IMR-90 (cell line): ENCODE data around the gene PRUNE2. TPM values are rescaled to one million over a fixed set of nuclear protein-coding genes. Genes with fewer than 3 reads are reported as not detected.

ENCODE experiments used
- ATAC-seq: fragments of 200-7000 bp; cut with Tn5 transposase; 2 replicates; pipeline ENCODE4 v1.9.1; 2020; ENCODE audit warnings: low read depth, mild to moderate bottlenecking, moderate library complexity
- BruUV-seq: library from RNA; stranded (reverse); fragments of 400-500 nt; replicated peaks from 2 replicates; lab custom pipeline; 2021; lab: Mats Ljungman, UMichigan
- CTCF ChIA-PET: fragments of 300-600 bp; formaldehyde crosslinking; extraction: SDS; loops from one replicate; lab custom pipeline; 2021; ENCODE audit warnings: antibody characterized with exemption; lab: Yijun Ruan, JAX
- POLR2A ChIA-PET: fragments of 300-600 bp; sonication (Branson Sonifier 250); formaldehyde crosslinking; loops from one replicate; lab custom pipeline; 2022; ENCODE audit warnings: antibody characterized with exemption; ENCODE audit not compliant: unreplicated experiment; lab: Charles Lee
- DNase-seq: peaks from one replicate; pipeline ENCODE4 v3.0.0; 2013
- H2AFZ ChIP-seq: replicated peaks from 2 replicates; pipeline ENCODE3; 2013; ENCODE audit warnings: low read length, mild to moderate bottlenecking; ENCODE audit not compliant: poor library complexity
- H2AK5ac ChIP-seq: 2 replicates; pipeline ENCODE4 v1.6.1; 2013; ENCODE audit warnings: low read depth, low read length, inconsistent platforms
- H2AK9ac ChIP-seq: replicated peaks from 2 replicates; pipeline ENCODE3; 2013; ENCODE audit warnings: mild to moderate bottlenecking, low read depth, low read length, moderate library complexity; ENCODE audit not compliant: poor library complexity
- H2BK120ac ChIP-seq: 2 replicates; pipeline ENCODE4 v1.6.1; 2013; ENCODE audit warnings: low read depth, low read length, inconsistent platforms
- H2BK15ac ChIP-seq: 3 replicates; pipeline ENCODE4 v1.6.1; 2013; ENCODE audit warnings: low read depth, low read length, inconsistent platforms
- H2BK20ac ChIP-seq: 2 replicates; pipeline ENCODE4 v1.6.1; 2013; ENCODE audit warnings: low read depth, mild to moderate bottlenecking, inconsistent platforms, low read length, moderate library complexity
- H2BK5ac ChIP-seq: 2 replicates; pipeline ENCODE4 v1.6.1; 2013; ENCODE audit warnings: mild to moderate bottlenecking, low read depth, low read length, inconsistent platforms; ENCODE audit not compliant: poor library complexity, severe bottlenecking
- H3K14ac ChIP-seq: replicated peaks from 2 replicates; pipeline ENCODE4 v1.6.1; 2013; ENCODE audit warnings: low read depth, low read length, inconsistent platforms
- H3K18ac ChIP-seq: 2 replicates; pipeline ENCODE4 v1.6.1; 2013; ENCODE audit warnings: low read depth, low read length, control low read depth
- H3K23ac ChIP-seq: 2 replicates; pipeline ENCODE4 v1.6.1; 2013; ENCODE audit warnings: low read depth, low read length, inconsistent platforms
- H3K27ac ChIP-seq: 2 replicates; pipeline ENCODE4 v1.5.1; 2013; ENCODE audit warnings: mild to moderate bottlenecking, control low read depth, low read length; ENCODE audit not compliant: insufficient read depth
- H3K27me3 ChIP-seq: 2 replicates; pipeline ENCODE4 v1.6.1; 2013; ENCODE audit warnings: low read length; ENCODE audit not compliant: control insufficient read depth, insufficient read depth
- H3K36me3 ChIP-seq: 2 replicates; pipeline ENCODE4 v1.6.1; 2013; ENCODE audit warnings: low read length, mixed read lengths; ENCODE audit not compliant: control insufficient read depth, insufficient read depth
- H3K4ac ChIP-seq: 2 replicates; pipeline ENCODE4 v1.6.1; 2013; ENCODE audit warnings: low read depth, low read length, inconsistent platforms
- H3K4me1 ChIP-seq: 2 replicates; pipeline ENCODE4 v1.6.1; 2013; ENCODE audit warnings: low read length, mixed read lengths; ENCODE audit not compliant: control insufficient read depth, insufficient read depth
- H3K4me2 ChIP-seq: 2 replicates; pipeline ENCODE4 v1.6.1; 2013; ENCODE audit warnings: low read depth, mild to moderate bottlenecking, control low read depth, low read length, moderate library complexity
- H3K4me3 ChIP-seq: 2 replicates; pipeline ENCODE4 v1.5.1; 2013; ENCODE audit warnings: low read depth, mild to moderate bottlenecking, control low read depth, low read length, moderate library complexity; ENCODE audit not compliant: insufficient read depth
- H3K56ac ChIP-seq: 2 replicates; pipeline ENCODE4 v1.6.1; 2013; ENCODE audit warnings: low read length, inconsistent platforms; ENCODE audit not compliant: insufficient read depth; ENCODE audit errors: extremely low read depth
- H3K79me1 ChIP-seq, 2 experiments: 2 replicates each; pipeline ENCODE4 v1.6.1; 2013; ENCODE audit warnings: low read length in 2 of 2, inconsistent platforms in 1 of 2, low read depth in 1 of 2
- H3K9ac ChIP-seq: 2 replicates; pipeline ENCODE4 v1.6.1; 2013; ENCODE audit warnings: low read depth, low read length, control low read depth
- H3K9me1 ChIP-seq: 2 replicates; pipeline ENCODE4 v1.6.1; 2013; ENCODE audit warnings: low read length, inconsistent platforms; ENCODE audit not compliant: insufficient read depth
- H3K9me3 ChIP-seq: 2 replicates; pipeline ENCODE4 v1.6.1; 2013; ENCODE audit warnings: low read length; ENCODE audit not compliant: control insufficient read depth, insufficient read depth
- H4K20me1 ChIP-seq: 2 replicates; pipeline ENCODE4 v1.6.1; 2013; ENCODE audit warnings: low read length, inconsistent platforms; ENCODE audit not compliant: insufficient read depth
- H4K5ac ChIP-seq: 2 replicates; pipeline ENCODE4 v1.6.1; 2013; ENCODE audit warnings: mild to moderate bottlenecking, low read depth, low read length, control low read depth
- H4K8ac ChIP-seq, 2 experiments: 2 replicates each; pipeline ENCODE4 v1.6.1; 2013; ENCODE audit warnings: low read depth in 2 of 2, low read length in 2 of 2, control low read depth in 1 of 2, inconsistent platforms in 1 of 2
- H4K91ac ChIP-seq: 2 replicates; pipeline ENCODE4 v1.6.1; 2013; ENCODE audit warnings: low read depth, low read length, inconsistent platforms; ENCODE audit not compliant: insufficient read depth
- FOS ChIP-seq: fragments of 150-350 bp; IDR thresholded peaks from 2 replicates; pipeline ENCODE4 v1.6.1; 2016; ENCODE audit warnings: low read depth, low read length
- MAZ ChIP-seq: IDR thresholded peaks from 2 replicates; pipeline ENCODE4 v1.6.1; 2012; ENCODE audit warnings: low read depth, mild to moderate bottlenecking, low read length, improper control_type of control experiment, moderate library complexity, borderline replicate concordance
- MXI1 ChIP-seq: IDR thresholded peaks from 2 replicates; pipeline ENCODE4 v1.6.1; 2012; ENCODE audit warnings: low read depth, mild to moderate bottlenecking, low read length, moderate library complexity, borderline replicate concordance
- RAD21 ChIP-seq: IDR thresholded peaks from 2 replicates; pipeline ENCODE4 v1.6.1; 2012; ENCODE audit warnings: low read length, improper control_type of control experiment
- USF2 ChIP-seq: fragments of 150-350 bp; IDR thresholded peaks from 2 replicates; pipeline ENCODE4 v1.6.1; 2017; ENCODE audit warnings: mild to moderate bottlenecking, antibody characterized with exemption, low read length, low read depth
- WGBS, 2 experiments: methylation state at CpG; one replicate each; pipeline versions ENCODE4 v1.1.5 to v1.1.7; 2013; ENCODE audit warnings: missing lambda C conversion rate in 2 of 2; ENCODE audit not compliant: insufficient read length in 1 of 2; ENCODE audit errors: extremely low coverage in 2 of 2; 5-methylcytosine and 5-hydroxymethylcytosine counted together
- dilution Hi-C: fragments of 300-500 bp; cut with HindIII; formaldehyde crosslinking; loops from one replicate; pipeline ENCODE4 v1.14.3; 2018; ENCODE audit warnings: low sequenced_read_pairs; ENCODE audit not compliant: unreplicated experiment
- in situ Hi-C: fragments of 300-500 bp; cut with MboI; formaldehyde crosslinking; loops from 3 replicates; pipeline ENCODE4 v1.14.3; 2019; ENCODE audit warnings: low sequenced_read_pairs, inconsistent platforms, mixed read lengths
- intact Hi-C: fragments of 100-400 bp; cut with micrococcal nuclease; formaldehyde crosslinking; loops from 2 replicates; pipeline ENCODE4 v1.10.0; 2022
- polyA plus RNA-seq, 3 experiments: library from polyadenylated mRNA; depleted of rRNA; stranded (reverse); fragments of >200 nt; gene quantifications; 2 replicates each; pipeline ENCODE4 v1.2.3, GENCODE V29; 2012; ENCODE audit warnings: low replicate concordance in 1 of 3
- total RNA-seq: library from RNA; depleted of rRNA; stranded (reverse); fragments of >200 nt; gene quantifications from 2 replicates; pipeline ENCODE4 v1.2.3, GENCODE V29; 2012

Gene PRUNE2
- total and polyA plus RNA-seq, 2 of the 4 experiments (the other 2 are of a cell fraction): 0.70 to 1.6 TPM

GRCh38 chr9:76732341-76732958, 173.5 kb downstream of the PRUNE2 start:
- Histone ChIP-seq H3K18ac (no peak overlapping the region), H3K9me1 (no peaks in the 10 kb centered on the region), H3K4me1 (no peaks in the 10 kb centered on the region), H2BK20ac (no peak overlapping the region), H2AK9ac (no peak overlapping the region), H3K4me3 (no peak overlapping the region), H3K36me3 (no peaks in the 10 kb centered on the region), H2AK5ac (no peak overlapping the region), H2BK120ac (no peak overlapping the region), H2AFZ (no peak overlapping the region), H3K27me3 (peaks cover 3% of the 10 kb centered on the region; the same call in 1 of the 2 replicates), H3K56ac (no peak overlapping the region), H3K4ac (no peak overlapping the region), H3K27ac (no peak overlapping the region), H4K91ac (no peak overlapping the region), H4K8ac (no peak overlapping the region), H4K5ac (no peak overlapping the region), H3K9ac (no peak overlapping the region), H3K23ac (no peak overlapping the region), H3K9me3 (no peaks in the 10 kb centered on the region), H3K4me2 (no peak overlapping the region), H3K14ac (no peak overlapping the region), H2BK15ac (no peak overlapping the region), H4K20me1 (no peaks in the 10 kb centered on the region), H2BK5ac (no peak overlapping the region), H3K79me1 (no peaks in the 10 kb centered on the region)
- intact Hi-C loops (no loop called here), dilution Hi-C loops (no loop called here), in situ Hi-C loops (no loop called here)
- CTCF ChIA-PET: no interaction called here
- ATAC-seq (no peak), DNase-seq (no peak)
- TF ChIP-seq USF2: no peak
- no peak for TF ChIP-seq FOS
- no peak for TF ChIP-seq MXI1
- TF ChIP-seq RAD21: no peak
- no peak for TF ChIP-seq MAZ
- WGBS, 2 experiments: no CpG with 5 or more reads among the region's 3 CpGs
- POLR2A ChIA-PET: no interaction called here
- no TSS peak for BruUV-seq
